Measurements from ENCODE around the gene LRRC27.

LRRC27 gene

DNA sequence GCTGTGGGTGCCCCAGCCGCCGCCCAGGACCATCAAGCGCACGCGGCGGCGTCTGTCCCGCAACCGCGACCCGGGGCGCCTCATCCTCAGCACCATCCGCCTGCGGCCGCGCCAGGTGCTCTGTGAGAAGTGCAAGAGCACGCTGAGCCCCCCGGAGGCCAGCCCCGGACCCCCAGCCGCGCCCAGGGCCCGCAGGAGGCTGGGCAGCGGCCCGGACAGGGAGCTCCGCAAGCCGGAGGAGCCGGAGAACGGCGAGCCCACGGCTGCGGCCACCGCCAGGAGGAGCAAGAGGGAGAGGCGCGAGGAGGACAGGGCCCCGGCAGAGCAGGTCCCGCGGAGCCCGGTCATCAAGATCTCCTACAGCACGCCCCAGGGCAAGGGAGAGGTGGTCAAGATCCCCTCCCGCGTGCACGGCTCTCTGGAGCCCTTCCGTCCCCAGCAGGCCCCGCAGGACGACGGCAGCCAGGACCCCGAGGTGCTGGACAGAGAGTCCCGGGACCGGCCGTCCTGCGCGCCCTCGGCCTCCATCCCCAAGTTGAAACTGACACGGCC, 73.0 kb downstream of the LRRC27 start:
- FAIRE-seq = no peak

DNA sequence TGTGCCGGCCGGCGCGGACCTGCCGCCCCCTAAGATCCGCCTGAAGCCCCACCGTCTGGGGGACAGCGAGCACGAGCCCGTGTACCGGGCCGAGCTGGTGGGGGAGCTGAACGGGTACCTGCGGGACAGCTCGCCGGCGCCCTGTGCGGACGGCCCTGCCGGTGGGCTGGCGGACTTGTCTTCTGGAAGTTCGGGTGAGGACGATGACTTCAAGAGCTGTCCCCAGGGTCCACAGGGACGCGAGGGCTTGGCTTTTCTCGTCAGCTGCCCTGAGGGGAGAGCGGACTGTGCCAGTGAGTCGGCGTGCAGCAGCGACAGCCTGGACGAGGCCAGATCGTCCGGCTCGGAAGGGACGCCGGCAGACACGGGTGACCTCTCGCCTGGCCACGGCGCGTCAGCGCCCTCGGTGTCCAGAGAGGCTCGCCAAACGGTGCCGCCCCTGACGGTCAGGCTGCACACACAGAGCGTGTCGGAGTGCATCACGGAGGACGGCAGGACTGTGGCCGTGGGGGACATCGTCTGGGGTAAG, 73.5 kb downstream of the LRRC27 start:
- FAIRE-seq = no peak

DNA sequence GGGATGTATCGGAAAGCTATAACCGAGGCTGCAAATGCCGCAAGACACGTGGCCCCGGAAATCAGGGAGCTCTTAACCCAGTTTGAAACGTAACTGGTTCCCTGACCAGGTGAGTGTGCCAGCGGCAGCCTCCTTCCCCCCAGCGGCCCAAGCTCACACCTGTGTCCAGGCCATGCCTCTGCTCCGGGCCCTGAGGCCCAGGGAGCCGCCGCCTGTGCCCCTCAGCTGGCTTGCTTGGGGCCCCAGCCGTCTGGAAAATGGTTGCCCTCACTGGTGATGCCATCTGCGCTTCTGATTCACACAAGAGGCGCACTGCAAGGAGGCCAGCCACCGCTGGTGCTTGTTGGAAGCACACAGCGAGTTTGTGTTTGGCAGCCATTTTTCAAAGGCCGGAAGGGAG, 74.2 kb downstream of the LRRC27 start:
- no peak for FAIRE-seq

GRCh38 chr10:132406750-132407149, 74.8 kb downstream of the LRRC27 start:
- no peak for FAIRE-seq

DNA sequence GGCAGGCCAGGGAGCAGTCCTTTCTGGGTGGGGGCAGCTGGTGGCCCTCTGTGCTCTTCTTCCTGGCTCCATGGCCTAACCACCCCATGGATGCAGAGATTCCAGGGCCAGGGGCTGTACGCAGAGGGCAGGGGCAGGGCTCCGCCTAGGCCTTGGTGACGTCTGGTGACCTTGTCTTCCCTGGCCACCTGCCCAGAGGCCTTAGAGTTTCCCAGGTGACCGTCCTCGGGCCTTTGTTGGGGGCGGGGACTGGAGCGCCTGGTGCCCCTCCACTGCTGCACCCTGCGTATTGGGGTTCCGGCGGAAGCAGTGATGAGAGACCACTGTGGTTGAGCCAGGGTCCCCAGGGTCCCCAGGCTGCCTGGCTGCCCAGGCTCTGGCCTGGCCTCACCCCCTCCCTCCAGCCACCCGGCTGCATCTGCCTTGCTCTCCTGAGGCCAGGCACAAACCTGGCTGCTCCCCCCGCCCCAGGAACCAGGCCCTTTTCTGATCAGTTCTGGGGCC, 75.3 kb downstream of the LRRC27 start:
- no peak for FAIRE-seq

GRCh38 chr10:132407846-132408278, 75.9 kb downstream of the LRRC27 start:
- FAIRE-seq = no peak

DNA sequence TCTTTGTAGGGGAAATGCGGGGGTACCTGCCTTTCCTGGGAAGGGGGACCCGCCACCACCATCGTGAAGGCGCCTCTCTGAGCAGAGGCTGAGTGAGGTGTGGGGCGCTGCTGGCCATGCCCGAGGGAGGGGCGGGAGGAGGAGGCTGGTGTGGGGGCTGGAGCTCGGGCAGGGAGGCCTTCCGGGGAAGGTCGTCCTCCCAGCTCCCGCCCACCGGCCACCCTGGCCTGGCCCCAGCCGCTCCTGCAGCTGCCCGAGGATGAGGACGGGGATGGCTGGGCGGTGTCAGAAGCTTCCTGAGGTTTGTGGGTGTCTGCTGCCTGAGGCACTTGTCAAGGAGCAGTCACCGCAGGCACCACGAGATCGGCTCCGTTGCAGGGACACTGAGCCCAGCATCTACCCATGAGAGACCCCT, 76.4 kb downstream of the LRRC27 start:
- FAIRE-seq = no peak

- FAIRE-seq = no peak
These were observed 77.1 kb downstream of the LRRC27 start for GRCh38 chr10:132408823-132409666.

- no peak for FAIRE-seq
These were observed 77.7 kb downstream of the LRRC27 start for GRCh38 chr10:132409667-132410028.

DNA sequence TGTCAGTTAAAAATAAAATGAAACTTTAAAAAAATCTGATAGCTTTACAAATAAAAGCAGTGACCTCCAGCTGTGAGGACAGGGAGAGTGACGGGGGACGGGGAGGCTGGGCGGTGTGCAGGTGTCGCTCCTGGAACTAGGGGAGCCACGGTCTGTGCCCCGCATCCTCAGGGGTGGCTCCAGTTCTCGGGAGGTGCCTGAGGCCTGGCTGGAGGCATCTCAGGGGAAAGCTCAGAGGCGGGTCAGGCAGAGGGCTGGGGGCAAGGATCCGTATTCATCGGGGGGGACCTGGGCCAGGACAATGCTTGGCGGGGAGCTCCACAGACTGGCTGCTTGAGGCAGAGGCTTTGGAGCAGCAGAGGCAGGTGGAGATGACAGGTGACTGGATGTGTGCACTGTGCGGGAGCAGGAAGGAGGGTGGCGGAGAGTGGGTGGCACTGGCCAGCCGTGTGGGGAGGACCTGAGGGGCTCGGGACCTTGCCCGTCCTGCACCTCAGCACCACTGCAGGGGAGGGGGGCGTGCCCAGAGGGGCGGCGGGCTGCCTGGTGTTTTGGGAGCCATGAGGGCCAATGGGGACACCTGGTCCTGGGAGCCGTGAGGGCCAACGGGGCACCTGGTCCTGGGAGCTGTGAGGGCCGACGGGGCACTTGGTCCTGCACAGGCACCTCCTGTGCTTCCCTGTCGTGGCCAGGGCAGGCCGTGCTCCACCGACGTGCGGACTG, 78.2 kb downstream of the LRRC27 start:
- FAIRE-seq = no peak

GRCh38 chr10:132410779-132411532, 79.0 kb downstream of the LRRC27 start:
- FAIRE-seq = no peak

DNA sequence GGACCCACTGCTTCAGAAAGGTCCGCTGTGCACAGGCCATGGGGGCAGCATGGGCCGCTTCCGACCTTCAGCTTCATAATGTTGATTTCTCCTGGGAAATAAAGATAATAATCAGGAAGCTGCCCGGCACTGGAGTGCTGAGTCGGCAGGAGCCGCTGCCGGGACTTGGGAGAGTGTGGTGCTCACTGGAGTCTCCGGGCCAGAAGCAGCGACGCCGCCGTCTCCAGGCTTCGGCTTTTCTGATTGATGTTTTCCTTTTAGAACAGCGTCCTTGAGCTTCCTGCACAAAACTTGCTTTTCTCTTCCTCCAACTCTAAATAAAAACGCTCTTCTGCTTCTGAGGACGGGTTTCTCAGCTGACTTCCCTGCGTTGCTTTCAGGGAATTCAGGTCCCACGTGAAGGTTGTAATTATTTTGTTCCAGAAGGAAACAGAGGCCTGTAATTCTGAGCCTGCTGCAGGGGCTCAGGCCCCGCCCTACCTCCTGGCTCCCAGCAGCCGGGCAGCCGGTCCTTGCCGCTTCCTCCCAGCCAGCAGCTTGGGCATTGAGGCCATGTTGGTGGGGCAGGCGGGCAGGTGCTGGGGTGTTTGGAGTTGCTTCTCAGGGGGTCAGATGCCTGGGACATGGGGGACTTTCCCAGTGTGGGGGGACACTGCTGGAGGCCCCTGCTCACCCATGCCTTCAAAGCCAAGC, 79.7 kb downstream of the LRRC27 start:
- no peak for FAIRE-seq

DNA sequence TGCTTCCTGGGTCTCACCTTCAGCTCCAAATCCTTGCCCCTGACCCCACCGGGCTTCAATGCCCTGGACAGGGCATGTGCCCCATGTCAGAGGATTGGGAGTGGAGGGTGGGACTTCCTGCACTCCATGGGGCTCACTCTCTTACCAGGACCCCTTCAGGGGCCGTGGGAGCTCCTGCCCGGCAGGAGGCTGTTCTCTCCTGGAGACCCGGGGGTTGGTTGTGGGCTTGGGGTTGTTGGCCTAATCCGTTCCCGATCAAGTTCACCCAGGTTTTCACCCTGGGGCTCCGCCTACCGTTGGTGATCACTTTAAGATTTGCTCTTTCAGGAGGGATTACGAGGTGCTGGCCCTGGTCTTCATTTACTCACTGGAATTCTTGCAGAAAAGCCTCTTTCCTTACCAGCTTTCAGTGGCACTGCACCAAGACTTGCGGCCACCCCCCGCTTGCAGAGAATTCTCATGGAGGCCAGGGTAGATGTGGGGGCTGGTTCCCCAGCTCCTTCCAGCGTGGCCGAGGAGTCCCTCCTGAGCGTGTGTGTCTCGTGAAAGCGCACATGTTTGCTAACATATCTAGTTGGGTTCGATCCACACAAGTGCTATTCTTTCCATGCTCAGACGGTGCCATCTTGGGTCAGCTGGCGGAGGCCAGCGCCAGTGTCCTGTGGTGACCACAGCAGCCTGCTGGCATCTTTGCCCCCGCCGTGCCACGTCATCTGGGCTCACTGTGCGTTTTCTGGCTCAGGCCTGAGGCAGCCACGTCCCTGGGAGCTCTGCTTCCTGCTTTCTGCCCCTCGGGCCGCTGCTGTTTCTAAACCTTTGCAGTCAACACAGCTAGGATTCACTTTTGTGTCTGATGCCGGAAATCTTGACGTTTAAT, 80.6 kb downstream of the LRRC27 start:
- FAIRE-seq = no peak

DNA sequence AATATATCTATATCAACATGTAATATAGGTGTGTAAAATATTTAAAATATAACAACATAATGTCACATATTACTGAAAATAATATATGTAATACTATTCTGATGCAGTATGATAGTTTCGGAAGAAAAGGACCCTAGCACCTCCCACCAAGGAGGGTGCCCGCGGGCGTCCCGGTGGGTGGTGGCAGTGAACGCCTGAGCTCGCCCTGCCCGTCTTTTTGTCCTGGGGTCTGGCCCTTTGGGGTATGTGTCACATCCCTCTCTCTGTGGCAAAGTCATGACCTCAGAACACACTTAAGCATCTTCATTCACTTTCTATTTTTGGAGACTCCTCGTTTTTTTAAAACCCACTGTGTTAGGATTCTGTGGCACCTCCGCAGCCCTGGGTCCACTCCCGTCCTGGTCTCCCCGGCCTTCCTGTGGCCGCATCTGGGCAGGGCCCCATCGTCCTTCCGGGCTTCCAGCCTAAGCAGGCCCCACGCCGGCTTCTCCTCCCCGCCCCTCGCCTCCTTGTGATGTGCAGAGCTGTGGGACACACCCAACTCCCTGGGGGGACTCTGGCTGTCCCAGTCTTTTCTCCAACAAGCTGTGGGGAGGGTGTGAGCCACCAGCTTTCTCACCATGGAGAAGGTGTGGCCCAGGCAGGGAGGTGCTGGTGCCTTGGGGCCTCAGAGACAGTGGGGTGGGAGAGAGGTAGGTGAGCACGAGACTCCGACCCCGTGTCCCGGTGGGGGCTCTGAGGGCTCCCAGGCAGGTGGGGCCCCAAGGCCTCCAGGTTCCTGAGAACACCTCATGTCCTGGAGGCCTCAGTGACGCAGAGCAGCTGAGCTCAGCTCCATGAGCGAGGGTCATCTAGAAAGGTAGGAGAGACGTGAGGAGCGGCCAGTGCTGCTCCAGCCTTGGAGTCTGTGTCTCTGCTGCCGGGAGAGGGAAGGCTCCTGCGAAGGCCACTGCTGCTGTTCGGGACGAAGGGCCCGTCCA, 81.5 kb downstream of the LRRC27 start:
- FAIRE-seq = no peak

GRCh38 chr10:132414402-132415016, 82.5 kb downstream of the LRRC27 start:
- FAIRE-seq = no peak

DNA sequence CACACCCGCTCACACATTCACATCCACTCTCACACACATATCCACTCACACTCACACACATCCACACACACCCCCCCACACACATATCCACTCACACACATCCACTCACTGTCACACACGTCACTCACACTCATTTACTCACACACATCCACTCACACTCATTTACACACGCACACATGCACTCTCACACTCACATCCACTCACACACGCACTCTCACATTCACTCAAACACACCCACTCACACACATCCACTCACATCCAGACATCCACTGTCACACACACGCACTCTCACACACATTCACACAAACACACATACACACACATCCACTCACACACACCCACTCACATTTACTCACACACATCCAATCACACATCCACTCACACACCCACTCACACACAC, 83.3 kb downstream of the LRRC27 start:
- no peak for FAIRE-seq

DNA sequence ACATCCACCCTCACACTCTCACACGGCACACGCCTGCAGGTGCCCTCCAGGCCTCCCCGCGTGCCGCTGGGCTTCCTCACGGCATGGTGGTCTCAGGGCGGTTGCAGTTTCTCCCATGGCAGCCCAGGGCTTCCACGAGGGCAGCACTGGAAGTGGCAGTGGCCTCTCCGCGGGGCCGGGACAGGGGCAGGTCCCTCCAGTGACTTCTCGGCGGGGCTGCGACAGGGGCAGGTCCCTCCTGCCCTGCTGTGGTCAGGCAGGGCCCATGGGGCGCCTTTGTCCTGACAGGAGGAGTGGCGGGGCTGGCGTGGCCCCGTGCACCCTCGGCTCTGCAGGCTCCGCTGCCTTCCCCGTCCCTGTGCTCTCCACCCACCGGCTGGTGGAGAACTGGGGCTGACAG, 84.0 kb downstream of the LRRC27 start:
- no peak for FAIRE-seq

GRCh38 chr10:132416566-132417256, 84.7 kb downstream of the LRRC27 start:
- no peak for FAIRE-seq

Measured in A204.1 (cell line).